ENCODE results near the gene TEKT2. TPM values are rescaled to one million over a fixed set of nuclear protein-coding genes. Genes with fewer than 3 reads are reported as not detected.

TEKT2 gene
- total and polyA plus RNA-seq, 2 donors (not counting 3 experiments of a cell fraction or from before 2014, with no cell fraction given): 0.38 to 0.61 TPM

DNA sequence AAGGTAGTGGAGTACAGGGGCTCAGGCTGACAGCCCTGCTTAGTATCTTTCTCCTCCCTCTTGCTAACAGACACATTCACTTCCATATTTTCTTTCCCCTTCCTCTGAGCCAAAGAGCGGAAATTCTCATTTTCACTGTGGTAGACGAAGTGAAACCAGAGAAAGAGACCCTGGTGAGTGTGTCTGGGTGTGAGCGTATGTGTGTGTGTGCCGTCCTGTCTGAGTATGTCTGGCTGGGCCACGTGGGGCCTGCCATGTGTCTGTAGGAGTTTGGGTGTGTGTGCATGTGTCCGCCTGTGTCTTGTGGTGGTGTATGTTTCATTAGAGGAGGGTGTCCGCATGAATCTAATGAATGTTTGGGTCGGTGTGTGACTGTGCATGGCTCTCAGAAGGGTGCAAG is 39.5 kb downstream of the TEKT2 start:
- Histone ChIP-seq H3K4me2 (ENCODE audit: insufficient read depth, low read length) (no peak overlapping the region), H3K9ac (replicated peaks; ENCODE audit: extremely low read depth, insufficient read depth, low read length) (no peak overlapping the region), H3K36me3 (ENCODE audit: control insufficient read depth in 2 of 2, extremely low read depth in 1 of 2, insufficient read depth in 2 of 2, low read length in 2 of 2) (no peaks in the 10 kb centered on the region), H3K27me3 (ENCODE audit: control insufficient read depth in 2 of 2, insufficient read depth in 2 of 2, low read length in 2 of 2) (peaks cover 5 to 9% of the 10 kb centered on the region in 2 experiments), H3K79me2 (ENCODE audit: control insufficient read depth, insufficient read depth, low read length) (no peaks in the 10 kb centered on the region), H3K4me1 (ENCODE audit: control insufficient read depth, extremely low read depth, insufficient read depth, low read length) (no peaks in the 10 kb centered on the region), H2AFZ (ENCODE audit: low read depth, low read length) (peak overlapping the region; percentile 9), H3K4me3 (replicated peaks in 1 of 3; ENCODE audit: insufficient read depth in 1 of 3, low read depth in 1 of 3, low read length in 3 of 3) (no peak overlapping the region), H3K9me1 (replicated peaks; ENCODE audit: control insufficient read depth, extremely low read depth, insufficient read depth, low read length) (no peaks in the 10 kb centered on the region), H3K27ac (ENCODE audit: insufficient read depth, low read depth, low read length) (no peak overlapping the region), H4K20me1 (replicated peaks; ENCODE audit: control insufficient read depth, extremely low read depth, insufficient read depth, low read length) (no peaks in the 10 kb centered on the region), H3K9me3 (replicated peaks; ENCODE audit: control insufficient read depth, insufficient read depth, low read length) (no peaks in the 10 kb centered on the region)
- ChIA-PET CTCF (interaction anchor here (2.1 kb wide), 1 partner anchor 12 kb away, joined by 11 read pairs; no protein-coding TSS in a partner anchor), POLR2A (no interaction called here)
- no TSS peak for BruUV-seq (replicated peaks)
- intact Hi-C loops (cut with micrococcal nuclease) (no loop called here), dilution Hi-C loops (cut with MboI; ENCODE audit: extremely low pct_ligation_motif_present, low sequenced_read_pairs) (no loop called here)
- FAIRE-seq (no peak), DNase-seq (ENCODE audit: low read depth, low spot score) (no peak)
- TF ChIP-seq POLR2A (IDR thresholded peaks at IDR 0.05; ENCODE audit: low read depth, low read length): no peak
- TF ChIP-seq MYC (IDR thresholded peaks at IDR 0.05; ENCODE audit: low read depth, low read length): no peak
- TF ChIP-seq, protein P1, sequence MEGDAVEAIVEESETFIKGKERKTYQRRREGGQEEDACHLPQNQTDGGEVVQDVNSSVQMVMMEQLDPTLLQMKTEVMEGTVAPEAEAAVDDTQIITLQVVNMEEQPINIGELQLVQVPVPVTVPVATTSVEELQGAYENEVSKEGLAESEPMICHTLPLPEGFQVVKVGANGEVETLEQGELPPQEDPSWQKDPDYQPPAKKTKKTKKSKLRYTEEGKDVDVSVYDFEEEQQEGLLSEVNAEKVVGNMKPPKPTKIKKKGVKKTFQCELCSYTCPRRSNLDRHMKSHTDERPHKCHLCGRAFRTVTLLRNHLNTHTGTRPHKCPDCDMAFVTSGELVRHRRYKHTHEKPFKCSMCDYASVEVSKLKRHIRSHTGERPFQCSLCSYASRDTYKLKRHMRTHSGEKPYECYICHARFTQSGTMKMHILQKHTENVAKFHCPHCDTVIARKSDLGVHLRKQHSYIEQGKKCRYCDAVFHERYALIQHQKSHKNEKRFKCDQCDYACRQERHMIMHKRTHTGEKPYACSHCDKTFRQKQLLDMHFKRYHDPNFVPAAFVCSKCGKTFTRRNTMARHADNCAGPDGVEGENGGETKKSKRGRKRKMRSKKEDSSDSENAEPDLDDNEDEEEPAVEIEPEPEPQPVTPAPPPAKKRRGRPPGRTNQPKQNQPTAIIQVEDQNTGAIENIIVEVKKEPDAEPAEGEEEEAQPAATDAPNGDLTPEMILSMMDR (IDR thresholded peaks at IDR 0.05; ENCODE audit: extremely low read depth in 1 of 2, insufficient read depth in 1 of 2, low read depth in 1 of 2, low read length in 2 of 2): no peak
- TF ChIP-seq, protein P2, sequence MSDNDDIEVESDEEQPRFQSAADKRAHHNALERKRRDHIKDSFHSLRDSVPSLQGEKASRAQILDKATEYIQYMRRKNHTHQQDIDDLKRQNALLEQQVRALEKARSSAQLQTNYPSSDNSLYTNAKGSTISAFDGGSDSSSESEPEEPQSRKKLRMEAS (IDR thresholded peaks at IDR 0.05; ENCODE audit: insufficient read depth, insufficient read length): no peak
- TF ChIP-seq FOS (IDR thresholded peaks at IDR 0.05; ENCODE audit: borderline replicate concordance, insufficient read depth, low read length): no peak
- TF ChIP-seq GATA2 (IDR thresholded peaks at IDR 0.05; ENCODE audit: insufficient read depth, insufficient read length, low read depth, low read length): no peak
- TF ChIP-seq EZH2 (IDR thresholded peaks at IDR 0.05; ENCODE audit: borderline replicate concordance, low read depth, low read length, severe bottlenecking): no peak
- no peak for TF ChIP-seq JUN (IDR thresholded peaks at IDR 0.05; ENCODE audit: borderline replicate concordance, insufficient read depth, insufficient read length, low read depth)
- no peak for TF ChIP-seq POLR2AphosphoS5 (IDR thresholded peaks at IDR 0.05; ENCODE audit: insufficient read depth, low read depth, low read length)
